ENCODE results near the gene ITPR3. TPM values are rescaled to one million over a fixed set of nuclear protein-coding genes. Genes with fewer than 3 reads are reported as not detected.
A peak's percentile ranks its signal among the peaks of the same experiment; 100 is the strongest.

The ITPR3 gene
- total and polyA plus RNA-seq, 2 of the 13 experiments (the other 11 are each of a cell fraction or from before 2014, with no cell fraction given): 3.8 to 21.4 TPM

- no peak; the same call in 1 of the 2 replicates for TF ChIP-seq KMT2A (CRISPR knock-in tag; IDR thresholded peaks at IDR 0.05)
- TF ChIP-seq ATF1 (CRISPR knock-in tag; IDR thresholded peaks at IDR 0.05): no peak
- no peak for TF ChIP-seq ZNF562 (CRISPR knock-in tag; IDR thresholded peaks at IDR 0.05; ENCODE audit: borderline replicate concordance)
- peak; percentile 87; the same call in 1 of the 2 replicates for TF ChIP-seq ZNF709 (CRISPR knock-in tag; IDR thresholded peaks at IDR 0.05)
- peak; percentile 35; the same call in 1 of the 2 replicates for TF ChIP-seq ZNF362 (CRISPR knock-in tag; IDR thresholded peaks at IDR 0.05; ENCODE audit: borderline replicate concordance)
- TF ChIP-seq SIN3B (IDR thresholded peaks at IDR 0.05; ENCODE audit: low read length): peak; percentile 59; the same call in 1 of the 2 replicates
- TF ChIP-seq POLR2AphosphoS5 (IDR thresholded peaks at IDR 0.05; ENCODE audit: low read depth, low read length): peak; percentile 94
- TF ChIP-seq MNT (IDR thresholded peaks at IDR 0.05): peak; percentile 47; the same call in 1 of the 2 replicates
- no peak for TF ChIP-seq ZNF512 (CRISPR knock-in tag; IDR thresholded peaks at IDR 0.05)
- no peak for TF ChIP-seq TCF12 (IDR thresholded peaks at IDR 0.05)
- TF ChIP-seq TCF12 (CRISPR knock-in tag; IDR thresholded peaks at IDR 0.05): no peak
- TF ChIP-seq ZNF605 (CRISPR knock-in tag; IDR thresholded peaks at IDR 0.05): peak; percentile 97
- peak; percentile 93; the same call in 1 of the 2 replicates for TF ChIP-seq ZHX1 (CRISPR knock-in tag; IDR thresholded peaks at IDR 0.05; ENCODE audit: low read depth)
- peak; percentile 64 for TF ChIP-seq ELF1 (CRISPR knock-in tag; IDR thresholded peaks at IDR 0.05)
- peak; percentile 92 for TF ChIP-seq STAG1 (CRISPR knock-in tag; IDR thresholded peaks at IDR 0.05)
- peak; percentile 90; the same call in 1 of the 2 replicates for TF ChIP-seq SMYD3 (CRISPR knock-in tag; IDR thresholded peaks at IDR 0.05)
- peak; percentile 97 for TF ChIP-seq EED (CRISPR knock-in tag; IDR thresholded peaks at IDR 0.05)
- TF ChIP-seq PHB2 (IDR thresholded peaks at IDR 0.05; ENCODE audit: partially characterized antibody): no peak
- TF ChIP-seq DNMT3B (CRISPR knock-in tag; conservative IDR thresholded peaks at IDR 0.05): no peak
- peak; percentile 76; the same call in 1 of the 2 replicates for TF ChIP-seq ZNF337 (CRISPR knock-in tag; IDR thresholded peaks at IDR 0.05; ENCODE audit: borderline replicate concordance, low read depth)
- peak; percentile 97 for TF ChIP-seq ZNF274 (CRISPR knock-in tag; IDR thresholded peaks at IDR 0.05)
- TF ChIP-seq CENPBD1 (CRISPR knock-in tag; IDR thresholded peaks at IDR 0.05; ENCODE audit: borderline replicate concordance, low read depth): no peak
These were observed 90.3 kb downstream of the ITPR3 start, which contains the start of gene UQCC2 (continued) for GRCh38 chr6:33711140-33712129.

Measured in HepG2 (cell line).